Endometrium (tissue), 2 donors: Measurements from ENCODE around the gene PHLDB3.
"Not testable (repeated sequence)": the region's sequence is repeated elsewhere in the genome, so short reads cannot be mapped to it uniquely, and the experiment has no call there.

Source experiments
- FAIRE-seq: peaks from 2 replicates; lab custom pipeline; 2012; peaks lifted over from hg19 to GRCh38; lab: Jason Lieb, UNC
- donor health status: control.
- donor health status: control.

Gene PHLDB3

DNA sequence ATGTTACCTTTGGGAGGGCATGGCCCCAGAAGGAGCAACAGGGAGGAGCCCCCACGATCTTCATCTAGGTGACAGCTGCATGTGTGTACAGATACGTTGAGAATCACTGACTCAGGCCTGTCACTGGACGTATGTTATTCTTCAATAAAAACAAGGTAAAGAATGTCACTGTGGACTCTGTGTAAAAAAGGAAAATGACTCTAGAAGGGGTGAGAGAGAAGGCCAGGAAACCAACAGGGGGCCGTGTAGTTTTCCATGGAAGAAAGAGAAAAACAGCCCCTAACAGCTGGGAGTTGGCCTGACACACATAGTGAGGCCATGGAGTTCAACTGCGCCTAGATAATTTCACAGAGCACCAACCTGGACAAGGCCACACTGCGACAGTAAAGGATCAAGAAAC lies 37.3 kb downstream of the PHLDB3 start:
- FAIRE-seq: no peak

DNA sequence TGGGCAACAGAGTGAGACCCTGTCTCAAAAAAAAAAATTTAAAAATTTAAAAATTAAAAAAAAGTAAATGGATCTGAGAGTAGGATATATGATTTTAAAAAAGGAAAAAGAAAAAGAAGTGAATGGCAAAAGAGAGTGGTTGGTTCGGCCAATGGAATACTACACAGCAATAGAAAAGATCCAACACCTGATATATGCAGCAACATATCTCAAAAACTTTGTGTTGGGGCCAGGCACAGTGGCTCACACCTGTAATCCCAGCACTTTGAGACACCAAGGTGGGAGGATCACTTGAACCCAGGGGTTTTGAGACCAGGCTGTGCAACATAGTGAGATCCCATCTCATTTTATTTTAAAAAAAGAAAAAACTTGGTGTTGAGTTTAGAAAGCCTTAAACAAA lies 37.8 kb downstream of the PHLDB3 start:
- no peak for FAIRE-seq

GRCh38 chr19:43465468-43466120 lies 39.0 kb downstream of the PHLDB3 start, which contains the start of gene LYPD3:
TSS of gene LYPD3 (minus strand) at chr19:43465608. CDS start at chr19:43465571, 37 bp downstream.
- no peak for FAIRE-seq

GRCh38 chr19:43464134-43464775 lies 40.3 kb downstream of the PHLDB3 start:
- no peak for FAIRE-seq

- no peak for FAIRE-seq
Observed at GRCh38 chr19:43463381-43464133, 41.0 kb downstream of the PHLDB3 start.

DNA sequence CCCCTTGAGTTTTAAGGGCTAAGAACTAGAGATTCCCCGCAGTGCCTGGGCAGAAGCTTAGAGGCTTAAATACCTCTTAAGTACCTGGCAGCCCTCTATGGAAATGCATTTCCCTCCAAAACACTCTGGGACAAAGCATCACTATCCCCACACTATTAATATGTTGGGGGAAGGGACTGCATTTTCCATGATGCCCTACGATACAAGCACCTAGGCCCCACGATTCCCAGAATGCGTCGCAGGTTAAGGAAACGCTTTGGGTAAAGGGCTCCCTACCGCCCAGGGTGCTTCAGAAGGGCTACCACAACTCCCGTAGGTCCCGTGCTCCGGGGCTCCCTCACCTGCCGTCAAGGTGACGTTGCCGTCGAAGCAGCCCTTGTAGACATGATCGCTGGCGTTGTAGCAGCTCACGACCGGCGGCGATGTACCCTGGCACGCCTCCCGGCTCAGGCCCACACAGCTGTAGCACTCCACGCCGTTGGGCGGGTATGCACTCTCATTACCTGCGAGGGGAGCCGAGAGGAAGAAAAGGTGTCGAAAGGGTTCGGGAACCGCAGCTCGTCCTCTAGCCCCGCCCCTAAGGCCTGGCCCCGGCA lies 41.7 kb downstream of the PHLDB3 start:
- FAIRE-seq: no peak

- no peak for FAIRE-seq
Observed at GRCh38 chr19:43462383-43462782, 42.2 kb downstream of the PHLDB3 start.

DNA sequence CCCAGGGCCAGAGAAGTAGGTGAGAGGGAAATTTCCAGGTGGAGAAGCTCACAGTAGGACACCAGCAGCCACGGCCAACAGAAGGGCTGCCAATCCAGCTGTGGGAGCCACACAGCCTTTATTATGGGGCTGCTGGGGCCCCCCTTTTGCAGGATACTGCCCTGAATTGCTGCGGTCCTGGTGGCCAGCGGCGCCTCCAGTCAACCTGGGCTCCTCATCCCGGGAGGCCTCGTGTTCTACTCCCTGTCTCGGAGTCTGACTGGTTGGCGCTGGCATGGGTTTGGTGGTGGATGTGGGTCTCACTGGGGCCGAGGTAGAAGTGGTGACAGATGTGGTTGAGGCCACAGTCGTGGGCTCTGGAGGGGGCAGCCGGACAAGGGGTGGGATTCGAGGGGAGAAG lies 43.2 kb downstream of the PHLDB3 start:
- no peak for FAIRE-seq

GRCh38 chr19:43460362-43461016 lies 44.1 kb downstream of the PHLDB3 start:
- FAIRE-seq: no peak

DNA sequence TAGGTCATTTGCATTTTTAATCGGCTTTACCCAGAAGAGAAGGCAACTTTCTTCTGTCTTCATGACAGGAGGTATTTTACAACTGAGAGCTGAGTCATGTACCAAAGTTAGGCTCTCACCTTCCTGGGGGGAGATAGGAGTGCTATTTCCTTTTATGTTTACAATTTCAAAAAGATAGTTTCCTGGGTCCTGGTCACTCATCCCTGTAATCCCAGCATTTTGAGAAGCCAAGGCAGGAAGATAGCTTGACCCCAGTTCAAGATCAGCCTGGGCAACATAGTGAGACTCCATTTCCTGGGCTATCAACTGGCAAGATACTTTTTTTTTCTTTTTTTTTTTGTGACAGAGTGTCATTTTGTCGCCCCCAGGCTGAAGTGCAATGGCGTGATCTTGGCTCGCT lies 46.7 kb downstream of the PHLDB3 start:
- FAIRE-seq: no peak

GRCh38 chr19:43455321-43456113 lies 49.0 kb downstream of the PHLDB3 start:
- no peak for FAIRE-seq

DNA sequence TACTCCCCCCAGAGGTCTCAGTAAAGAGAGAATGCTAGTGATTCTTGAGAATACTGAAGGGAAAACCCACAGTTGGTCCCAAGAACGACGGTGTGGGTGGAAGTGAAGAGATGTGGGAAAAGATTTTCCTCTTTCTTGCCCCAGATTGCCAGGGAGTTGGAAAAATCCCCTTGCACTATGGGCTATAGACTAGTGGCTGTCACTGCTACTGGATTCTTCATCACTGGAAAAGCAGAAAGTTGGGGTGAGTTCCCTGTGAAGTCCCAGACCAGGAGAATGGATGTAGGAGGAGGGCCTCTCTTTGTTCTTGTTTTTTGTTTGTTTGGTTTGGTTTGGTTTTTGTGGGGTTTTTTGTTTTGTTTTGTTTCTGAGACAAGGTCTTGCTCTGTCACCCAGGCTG lies 50.5 kb downstream of the PHLDB3 start:
- no peak for FAIRE-seq

GRCh38 chr19:43452582-43452981 lies 52.0 kb downstream of the PHLDB3 start:
- FAIRE-seq: no peak

DNA sequence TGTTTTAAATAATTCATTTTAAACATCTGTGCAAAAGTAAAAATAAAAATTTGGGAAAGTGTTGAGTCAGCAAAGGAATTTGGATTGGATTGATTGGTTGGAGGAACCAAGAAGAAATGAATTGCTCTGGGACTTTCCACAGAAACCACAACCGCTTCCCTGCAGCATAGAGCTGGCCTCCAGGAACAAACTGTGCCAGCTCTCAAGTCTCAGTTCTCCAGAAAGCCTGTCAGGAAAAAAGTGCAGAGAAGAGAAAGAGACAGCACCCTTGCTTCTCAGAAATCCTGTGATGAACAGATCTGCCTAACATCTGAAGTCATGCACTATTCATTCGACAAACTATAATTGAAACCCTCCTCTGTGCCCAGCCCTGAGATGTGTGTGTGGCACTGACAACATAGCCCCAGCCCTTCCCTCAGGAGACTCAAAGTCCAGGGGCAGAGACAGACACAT lies 54.0 kb downstream of the PHLDB3 start:
- FAIRE-seq: no peak

GRCh38 chr19:43447655-43448054 lies 56.9 kb downstream of the PHLDB3 start:
- no peak for FAIRE-seq

GRCh38 chr19:43446746-43447489 lies 57.6 kb downstream of the PHLDB3 start:
- peak; percentile 21 for FAIRE-seq

- FAIRE-seq: no peak
Observed at GRCh38 chr19:43445426-43445825, 59.1 kb downstream of the PHLDB3 start.

GRCh38 chr19:43444531-43445287 lies 59.8 kb downstream of the PHLDB3 start:
- FAIRE-seq: no peak

- not testable (repeated sequence) for FAIRE-seq
Observed at GRCh38 chr19:43444091-43444490, 60.5 kb downstream of the PHLDB3 start.

DNA sequence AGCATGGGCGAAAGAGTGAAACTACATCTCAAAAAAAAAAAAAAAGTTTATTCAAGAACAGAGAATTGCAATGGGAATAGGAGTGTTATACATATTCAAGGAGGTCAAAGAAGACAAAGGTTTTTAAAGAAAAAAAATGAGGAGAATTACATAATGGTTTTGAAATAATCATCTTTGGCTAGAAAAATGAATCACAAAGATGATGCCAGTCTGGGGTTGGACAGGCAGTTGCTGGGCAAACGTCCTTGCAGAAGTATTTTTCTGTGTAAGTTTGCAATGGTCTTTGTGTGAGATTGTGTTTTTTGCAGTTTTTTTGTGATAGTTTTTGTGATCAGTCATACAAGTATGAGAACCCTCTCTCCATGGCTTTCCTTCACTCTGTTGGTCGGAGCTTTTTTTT lies 62.8 kb downstream of the PHLDB3 start:
- FAIRE-seq: no peak
